Hematopoietic multipotent progenitor cell (in vitro differentiated cells): ENCODE results near the gene PRKCQ. TPM values are rescaled to one million over a fixed set of nuclear protein-coding genes. Genes with fewer than 3 reads are reported as not detected.
"Not testable (repeated sequence)": the region's sequence is repeated elsewhere in the genome, so short reads cannot be mapped to it uniquely, and the experiment has no call there.

Source experiments
- DNase-seq, 3 donors: peaks; one replicate each; pipeline ENCODE4 v3.0.0-alpha.2; 2011 to 2015; ENCODE audit warnings: low read depth in 2 of 3, low spot score in 2 of 3
- total RNA-seq: library from RNA; depleted of rRNA; stranded (reverse); fragments of >200 nt; gene quantifications from one replicate; pipeline ENCODE4 v1.2.3, GENCODE V29; 2012

Gene PRKCQ
- total RNA-seq, 1 donor: 36.6 TPM

- no peak for DNase-seq
Measured at GRCh38 chr10:6464862-6465430, 115.1 kb downstream of the PRKCQ start.

GRCh38 chr10:6463366-6463765 lies 116.7 kb downstream of the PRKCQ start:
- DNase-seq: no peak

GRCh38 chr10:6461961-6462360 lies 118.1 kb downstream of the PRKCQ start:
- DNase-seq: no peak

- DNase-seq: no peak
Measured at GRCh38 chr10:6460861-6461409, 119.1 kb downstream of the PRKCQ start.

- no peak for DNase-seq
Measured at GRCh38 chr10:6458814-6459213, 121.3 kb downstream of the PRKCQ start.

- no peak for DNase-seq
Measured at GRCh38 chr10:6457376-6457775, 122.7 kb downstream of the PRKCQ start.

- no peak for DNase-seq
Measured at GRCh38 chr10:6456067-6456466, 124.0 kb downstream of the PRKCQ start.

GRCh38 chr10:6455592-6455991 lies 124.5 kb downstream of the PRKCQ start:
- no peak for DNase-seq

GRCh38 chr10:6446711-6447110 lies 133.4 kb downstream of the PRKCQ start:
- DNase-seq: no peak

GRCh38 chr10:6445671-6446316 lies 134.3 kb downstream of the PRKCQ start:
- DNase-seq: peak; percentile 30 to 78 (median 57)

GRCh38 chr10:6439875-6440274 lies 140.2 kb downstream of the PRKCQ start:
- not testable (repeated sequence) for DNase-seq

GRCh38 chr10:6431861-6432260 lies 148.2 kb downstream of the PRKCQ start:
- no peak for DNase-seq

GRCh38 chr10:6431186-6431585 lies 148.9 kb downstream of the PRKCQ start:
- DNase-seq: no peak

- DNase-seq: no peak
Measured at GRCh38 chr10:6430423-6430980, 149.6 kb downstream of the PRKCQ start.

GRCh38 chr10:6427357-6427959 lies 152.6 kb downstream of the PRKCQ start:
- no peak for DNase-seq

GRCh38 chr10:6426317-6426716 lies 153.8 kb downstream of the PRKCQ start:
- no peak for DNase-seq

- DNase-seq: no peak
Measured at GRCh38 chr10:6423413-6424170, 156.5 kb downstream of the PRKCQ start.

GRCh38 chr10:6423004-6423403 lies 157.1 kb downstream of the PRKCQ start:
- DNase-seq: no peak

- no peak for DNase-seq
Measured at GRCh38 chr10:6418613-6419216, 161.4 kb downstream of the PRKCQ start.

GRCh38 chr10:6418167-6418566 lies 161.9 kb downstream of the PRKCQ start:
- DNase-seq: no peak
